ENCODE measurements around the gene NABP2.

The NABP2 gene

DNA sequence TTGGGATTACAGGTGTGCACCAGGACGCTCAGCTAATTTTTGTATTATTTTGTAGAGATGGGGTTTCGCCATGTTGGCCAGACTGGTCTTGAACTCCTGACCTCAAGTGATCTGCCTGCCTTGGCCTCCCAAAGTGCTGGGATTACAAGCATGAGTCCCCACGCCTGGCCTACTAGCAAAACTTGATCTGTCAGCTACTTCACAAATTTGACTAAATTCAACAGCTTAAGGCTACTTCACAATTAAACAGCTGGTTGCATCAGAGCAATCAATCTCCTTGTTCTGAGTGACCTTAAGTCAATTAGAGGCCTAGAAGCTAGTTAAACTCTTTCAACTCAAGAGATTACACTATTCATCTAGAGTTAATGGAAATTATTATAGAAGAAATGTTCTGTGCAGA lies 54.8 kb downstream of the NABP2 start:
- no peak for DNase-seq (ENCODE audit: low read depth in 2 of 2)
